Lower leg skin (tissue), 3 donors: Measurements from ENCODE around the gene HYKK.

Experiments
- CTCF ChIP-seq, 3 donors: fragments of 450-650 bp; IDR thresholded peaks; one replicate each; pipeline ENCODE4 v1.5.1; 2016; ENCODE audit warnings: antibody characterized with exemption in 3 of 3, mild to moderate bottlenecking in 3 of 3, moderate library complexity in 2 of 3
- POLR2A ChIP-seq, 2 donors: fragments of 450-650 bp; IDR thresholded peaks; one replicate each; pipeline ENCODE4 v1.6.1; 2016 to 2017; ENCODE audit warnings: antibody characterized with exemption in 2 of 2, mild to moderate bottlenecking in 1 of 2, moderate library complexity in 1 of 2

GRCh38 chr15:78509726-78510312 lies 2.4 kb downstream of the HYKK start:
- no peak for TF ChIP-seq CTCF (IDR thresholded peaks at IDR 0.05)
- no peak for TF ChIP-seq POLR2A (IDR thresholded peaks at IDR 0.05)
